HepG2 (cell line): ENCODE measurements around the gene TACC3. TPM values are rescaled to one million over a fixed set of nuclear protein-coding genes. Genes with fewer than 3 reads are reported as not detected.

Experiments
- AGO2 ChIP-seq: fragments of 200-400 bp; formaldehyde crosslinking; optimal IDR thresholded peaks from 2 replicates; pipeline ENCODE3; 2017; ENCODE audit warnings: mild to moderate bottlenecking, low read depth, low read length, moderate library complexity
- FOSL1 ChIP-seq: sonication (generic); formaldehyde crosslinking; IDR thresholded peaks from 2 replicates; pipeline ENCODE4 v1.9.0; 2021; ENCODE audit warnings: missing genetic modification reagents, borderline replicate concordance
- KDM5B ChIP-seq: sonication (generic); formaldehyde crosslinking; IDR thresholded peaks from 2 replicates; pipeline ENCODE4 v1.4.0; 2020; ENCODE audit warnings: missing genetic modification reagents, mild to moderate bottlenecking, borderline replicate concordance
- KMT2B ChIP-seq: IDR thresholded peaks from 2 replicates; pipeline ENCODE4 v1.6.1; 2016; ENCODE audit warnings: missing genetic modification reagents, missing compliant biosample characterization
- NONO ChIP-seq, 2 experiments: fragments of 450-650 bp in 1 of 2; sonication (generic) in 1 of 2; formaldehyde crosslinking in 1 of 2; IDR thresholded peaks in 1 of 2; conservative IDR thresholded peaks in 1 of 2; 2 replicates each; pipeline versions ENCODE4 v1.6.1 to v1.8.0; 2017 to 2022; ENCODE audit warnings: mild to moderate bottlenecking in 1 of 2, missing genetic modification reagents in 1 of 2, moderate library complexity in 1 of 2
- PHF20 ChIP-seq: sonication (generic); formaldehyde crosslinking; IDR thresholded peaks from 2 replicates; pipeline ENCODE4 v1.5.0; 2020; ENCODE audit warnings: mild to moderate bottlenecking, missing genetic modification reagents
- PHF8 ChIP-seq: sonication (generic); formaldehyde crosslinking; IDR thresholded peaks from 2 replicates; pipeline ENCODE4 v1.5.0; 2020; ENCODE audit warnings: missing genetic modification reagents
- SNAPC5 ChIP-seq: sonication (generic); formaldehyde crosslinking; IDR thresholded peaks from 2 replicates; pipeline ENCODE4 v1.8.1; 2023; ENCODE audit warnings: mild to moderate bottlenecking, missing genetic modification reagents, borderline replicate concordance
- SP5 ChIP-seq: IDR thresholded peaks from 2 replicates; pipeline ENCODE4 v1.6.1; 2016; ENCODE audit warnings: low read depth, borderline replicate concordance
- SYNCRIP ChIP-seq: fragments of 200-400 bp; formaldehyde crosslinking; IDR thresholded peaks from 2 replicates; pipeline ENCODE4 v1.6.1; 2018; ENCODE audit warnings: mild to moderate bottlenecking, low read depth, low read length; ENCODE audit not compliant: insufficient read depth
- ZFP41 ChIP-seq: sonication (generic); formaldehyde crosslinking; IDR thresholded peaks from 2 replicates; pipeline ENCODE4 v1.4.0; 2020; ENCODE audit warnings: mild to moderate bottlenecking, missing genetic modification reagents, borderline replicate concordance
- ZNF101 ChIP-seq: sonication (generic); formaldehyde crosslinking; IDR thresholded peaks from 2 replicates; pipeline ENCODE4 v1.4.0; 2020; ENCODE audit warnings: mild to moderate bottlenecking, low read depth, missing genetic modification reagents, borderline replicate concordance
- ZNF225 ChIP-seq: sonication (generic); formaldehyde crosslinking; IDR thresholded peaks from 2 replicates; pipeline ENCODE4 v1.4.0; 2020; ENCODE audit warnings: mild to moderate bottlenecking, missing genetic modification reagents
- ZNF30 ChIP-seq: sonication (generic); formaldehyde crosslinking; IDR thresholded peaks from 2 replicates; pipeline ENCODE4 v1.5.0; 2020; ENCODE audit warnings: mild to moderate bottlenecking, missing genetic modification reagents
- ZNF367 ChIP-seq: sonication (generic); formaldehyde crosslinking; IDR thresholded peaks from 2 replicates; pipeline ENCODE4 v1.4.0; 2020; ENCODE audit warnings: missing genetic modification reagents, borderline replicate concordance
- ZNF883 ChIP-seq: sonication (generic); formaldehyde crosslinking; IDR thresholded peaks from 2 replicates; pipeline ENCODE4 v1.5.1; 2020; ENCODE audit warnings: mild to moderate bottlenecking, missing genetic modification reagents; ENCODE audit errors: not compliant biosample characterization
- polyA plus RNA-seq, 8 experiments: library from polyadenylated mRNA; depleted of rRNA in 3 of 8; stranded (reverse) in 7 of 8; unstranded in 1 of 8; fragments of >200 nt; fragmentation: Illumina TruSeq in 4 of 8; extraction: Trizol in 4 of 8; gene quantifications; 2 replicates each; pipeline versions ENCODE4 v1.2.1 to v1.2.3, GENCODE V29; 2011 to 2016; ENCODE audit warnings: low read depth in 4 of 8, missing spikeins in 1 of 8, mixed read lengths in 1 of 8; ENCODE audit not compliant: insufficient read depth in 1 of 8
- total RNA-seq, 5 experiments: library from RNA; depleted of rRNA; stranded (reverse); fragments of >200 nt; fragmentation: Illumina TruSeq; extraction: Trizol; gene quantifications; 2 replicates each; pipeline ENCODE4 v1.2.3, GENCODE V29; 2016; ENCODE audit warnings: low read depth in 1 of 5
- TF ChIP-seq, protein P1 (sequence below): sonication (generic); formaldehyde crosslinking; IDR thresholded peaks from 2 replicates; pipeline ENCODE4 v1.5.0; 2020; ENCODE audit warnings: mild to moderate bottlenecking, missing genetic modification reagents, borderline replicate concordance
- TF ChIP-seq, protein P2 (sequence below): sonication (generic); formaldehyde crosslinking; IDR thresholded peaks from 2 replicates; pipeline ENCODE4 v1.8.0; 2022; ENCODE audit warnings: mild to moderate bottlenecking, missing genetic modification reagents, moderate library complexity
- TF ChIP-seq, protein P3 (sequence below): IDR thresholded peaks from 2 replicates; pipeline ENCODE4 v1.6.1; 2016; ENCODE audit warnings: low read depth

Gene TACC3
- total and polyA plus RNA-seq, 2 of the 13 experiments (the other 11 are each of a cell fraction or from before 2014, with no cell fraction given) = 20.3 to 21.2 TPM

DNA sequence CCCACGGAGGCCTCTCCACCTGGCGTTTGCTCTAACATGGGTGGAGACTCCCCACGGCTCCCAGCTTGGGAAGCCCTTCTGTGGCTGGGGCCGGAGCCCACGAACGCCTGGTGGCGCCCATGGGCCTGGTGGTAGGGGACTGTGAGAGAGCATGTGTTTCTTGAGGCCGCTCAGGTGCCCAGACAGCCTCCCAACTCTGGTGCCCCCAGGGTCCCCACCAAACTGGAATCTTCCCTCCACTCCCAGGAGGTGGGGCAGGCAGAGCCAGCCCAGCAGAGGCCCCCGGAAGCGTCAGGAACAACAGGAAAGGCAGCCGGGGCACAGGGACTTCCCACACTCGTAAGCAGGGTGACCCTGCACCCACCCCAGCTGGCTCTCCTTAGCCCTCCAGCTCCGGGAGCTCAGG, 38.5 kb downstream of the TACC3 start (continued):
- TF ChIP-seq PHF20 (CRISPR knock-in tag) (no peak), AGO2 (peak; percentile 38), SNAPC5 (CRISPR knock-in tag) (no peak), ZNF225 (CRISPR knock-in tag) (no peak), ZNF101 (CRISPR knock-in tag) (no peak), PHF8 (no peak), SYNCRIP (no peak), NONO (IDR thresholded peaks at IDR 0.05) (no peak), NONO (CRISPR knock-in tag; conservative IDR thresholded peaks at IDR 0.05) (peak; percentile 59; the same call in 1 of the 2 replicates), ZFP41 (no peak), FOSL1 (no peak), ZNF883 (CRISPR knock-in tag) (no peak), SP5 (CRISPR knock-in tag) (0 out of 2 replicates have a peak, but pooled peaks have one; percentile 26), ZNF367 (CRISPR knock-in tag) (no peak), ZNF30 (CRISPR knock-in tag) (no peak), KMT2B (no peak), KDM5B (CRISPR knock-in tag) (peak; percentile 34; the same call in 1 of the 2 replicates)
- TF ChIP-seq, protein P1, sequence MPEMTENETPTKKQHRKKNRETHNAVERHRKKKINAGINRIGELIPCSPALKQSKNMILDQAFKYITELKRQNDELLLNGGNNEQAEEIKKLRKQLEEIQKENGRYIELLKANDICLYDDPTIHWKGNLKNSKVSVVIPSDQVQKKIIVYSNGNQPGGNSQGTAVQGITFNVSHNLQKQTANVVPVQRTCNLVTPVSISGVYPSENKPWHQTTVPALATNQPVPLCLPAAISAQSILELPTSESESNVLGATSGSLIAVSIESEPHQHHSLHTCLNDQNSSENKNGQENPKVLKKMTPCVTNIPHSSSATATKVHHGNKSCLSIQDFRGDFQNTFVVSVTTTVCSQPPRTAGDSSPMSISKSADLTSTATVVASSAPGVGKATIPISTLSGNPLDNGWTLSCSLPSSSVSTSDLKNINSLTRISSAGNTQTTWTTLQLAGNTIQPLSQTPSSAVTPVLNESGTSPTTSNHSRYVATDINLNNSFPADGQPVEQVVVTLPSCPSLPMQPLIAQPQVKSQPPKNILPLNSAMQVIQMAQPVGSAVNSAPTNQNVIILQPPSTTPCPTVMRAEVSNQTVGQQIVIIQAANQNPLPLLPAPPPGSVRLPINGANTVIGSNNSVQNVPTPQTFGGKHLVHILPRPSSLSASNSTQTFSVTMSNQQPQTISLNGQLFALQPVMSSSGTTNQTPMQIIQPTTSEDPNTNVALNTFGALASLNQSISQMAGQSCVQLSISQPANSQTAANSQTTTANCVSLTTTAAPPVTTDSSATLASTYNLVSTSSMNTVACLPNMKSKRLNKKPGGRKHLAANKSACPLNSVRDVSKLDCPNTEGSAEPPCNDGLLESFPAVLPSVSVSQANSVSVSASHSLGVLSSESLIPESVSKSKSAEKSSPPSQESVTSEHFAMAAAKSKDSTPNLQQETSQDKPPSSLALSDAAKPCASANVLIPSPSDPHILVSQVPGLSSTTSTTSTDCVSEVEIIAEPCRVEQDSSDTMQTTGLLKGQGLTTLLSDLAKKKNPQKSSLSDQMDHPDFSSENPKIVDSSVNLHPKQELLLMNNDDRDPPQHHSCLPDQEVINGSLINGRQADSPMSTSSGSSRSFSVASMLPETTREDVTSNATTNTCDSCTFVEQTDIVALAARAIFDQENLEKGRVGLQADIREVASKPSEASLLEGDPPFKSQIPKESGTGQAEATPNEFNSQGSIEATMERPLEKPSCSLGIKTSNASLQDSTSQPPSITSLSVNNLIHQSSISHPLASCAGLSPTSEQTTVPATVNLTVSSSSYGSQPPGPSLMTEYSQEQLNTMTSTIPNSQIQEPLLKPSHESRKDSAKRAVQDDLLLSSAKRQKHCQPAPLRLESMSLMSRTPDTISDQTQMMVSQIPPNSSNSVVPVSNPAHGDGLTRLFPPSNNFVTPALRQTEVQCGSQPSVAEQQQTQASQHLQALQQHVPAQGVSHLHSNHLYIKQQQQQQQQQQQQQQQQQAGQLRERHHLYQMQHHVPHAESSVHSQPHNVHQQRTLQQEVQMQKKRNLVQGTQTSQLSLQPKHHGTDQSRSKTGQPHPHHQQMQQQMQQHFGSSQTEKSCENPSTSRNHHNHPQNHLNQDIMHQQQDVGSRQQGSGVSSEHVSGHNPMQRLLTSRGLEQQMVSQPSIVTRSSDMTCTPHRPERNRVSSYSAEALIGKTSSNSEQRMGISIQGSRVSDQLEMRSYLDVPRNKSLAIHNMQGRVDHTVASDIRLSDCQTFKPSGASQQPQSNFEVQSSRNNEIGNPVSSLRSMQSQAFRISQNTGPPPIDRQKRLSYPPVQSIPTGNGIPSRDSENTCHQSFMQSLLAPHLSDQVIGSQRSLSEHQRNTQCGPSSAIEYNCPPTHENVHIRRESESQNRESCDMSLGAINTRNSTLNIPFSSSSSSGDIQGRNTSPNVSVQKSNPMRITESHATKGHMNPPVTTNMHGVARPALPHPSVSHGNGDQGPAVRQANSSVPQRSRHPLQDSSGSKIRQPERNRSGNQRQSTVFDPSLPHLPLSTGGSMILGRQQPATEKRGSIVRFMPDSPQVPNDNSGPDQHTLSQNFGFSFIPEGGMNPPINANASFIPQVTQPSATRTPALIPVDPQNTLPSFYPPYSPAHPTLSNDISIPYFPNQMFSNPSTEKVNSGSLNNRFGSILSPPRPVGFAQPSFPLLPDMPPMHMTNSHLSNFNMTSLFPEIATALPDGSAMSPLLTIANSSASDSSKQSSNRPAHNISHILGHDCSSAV (CRISPR knock-in tag) = no peak
- TF ChIP-seq, protein P2, sequence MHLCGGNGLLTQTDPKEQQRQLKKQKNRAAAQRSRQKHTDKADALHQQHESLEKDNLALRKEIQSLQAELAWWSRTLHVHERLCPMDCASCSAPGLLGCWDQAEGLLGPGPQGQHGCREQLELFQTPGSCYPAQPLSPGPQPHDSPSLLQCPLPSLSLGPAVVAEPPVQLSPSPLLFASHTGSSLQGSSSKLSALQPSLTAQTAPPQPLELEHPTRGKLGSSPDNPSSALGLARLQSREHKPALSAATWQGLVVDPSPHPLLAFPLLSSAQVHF (CRISPR knock-in tag) = no peak
- TF ChIP-seq, protein P3, sequence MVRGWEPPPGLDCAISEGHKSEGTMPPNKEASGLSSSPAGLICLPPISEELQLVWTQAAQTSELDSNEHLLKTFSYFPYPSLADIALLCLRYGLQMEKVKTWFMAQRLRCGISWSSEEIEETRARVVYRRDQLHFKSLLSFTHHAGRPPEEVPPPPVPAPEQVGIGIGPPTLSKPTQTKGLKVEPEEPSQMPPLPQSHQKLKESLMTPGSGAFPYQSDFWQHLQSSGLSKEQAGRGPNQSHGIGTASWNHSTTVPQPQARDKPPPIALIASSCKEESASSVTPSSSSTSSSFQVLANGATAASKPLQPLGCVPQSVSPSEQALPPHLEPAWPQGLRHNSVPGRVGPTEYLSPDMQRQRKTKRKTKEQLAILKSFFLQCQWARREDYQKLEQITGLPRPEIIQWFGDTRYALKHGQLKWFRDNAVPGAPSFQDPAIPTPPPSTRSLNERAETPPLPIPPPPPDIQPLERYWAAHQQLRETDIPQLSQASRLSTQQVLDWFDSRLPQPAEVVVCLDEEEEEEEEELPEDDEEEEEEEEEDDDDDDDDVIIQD (CRISPR knock-in tag) = no peak
